Mesendoderm (in vitro differentiated cells): ENCODE results near the gene PTK6.

Experiments
- DNase-seq: peaks from one replicate; pipeline ENCODE4 v3.0.0; 2013
- H2AK5ac ChIP-seq: 2 replicates; pipeline ENCODE4 v1.6.1; 2013; ENCODE audit warnings: low read length, inconsistent platforms
- H2BK120ac ChIP-seq: 2 replicates; pipeline ENCODE4 v1.6.1; 2013; ENCODE audit warnings: low read depth, mild to moderate bottlenecking, low read length, moderate library complexity, mixed read lengths
- H2BK15ac ChIP-seq: replicated peaks from 2 replicates; pipeline ENCODE4 v1.6.1; 2013; ENCODE audit warnings: low read depth, mild to moderate bottlenecking, moderate library complexity
- H2BK5ac ChIP-seq: 2 replicates; pipeline ENCODE4 v1.6.1; 2013; ENCODE audit warnings: low read length, inconsistent platforms
- H3K18ac ChIP-seq: 2 replicates; pipeline ENCODE4 v1.6.1; 2013; ENCODE audit warnings: mild to moderate bottlenecking, low read length, mixed read lengths
- H3K23ac ChIP-seq: one replicate; pipeline ENCODE4 v1.6.1; 2013; ENCODE audit warnings: low read length
- H3K27ac ChIP-seq: 2 replicates; pipeline ENCODE4 v1.5.1; 2013; ENCODE audit warnings: low read depth, mild to moderate bottlenecking, inconsistent platforms, low read length, moderate library complexity
- H3K27me3 ChIP-seq: 2 replicates; pipeline ENCODE4 v1.6.1; 2013; ENCODE audit warnings: low read length, control low read depth, mild to moderate bottlenecking, inconsistent platforms; ENCODE audit not compliant: insufficient read depth, poor library complexity
- H3K36me3 ChIP-seq: 2 replicates; pipeline ENCODE4 v1.6.1; 2013; ENCODE audit warnings: low read length, inconsistent platforms; ENCODE audit not compliant: control insufficient read depth, insufficient read depth
- H3K4ac ChIP-seq: one replicate; pipeline ENCODE4 v1.6.1; 2013; ENCODE audit warnings: low read depth, mild to moderate bottlenecking, low read length, moderate library complexity
- H3K4me1 ChIP-seq: 2 replicates; pipeline ENCODE4 v1.6.1; 2013; ENCODE audit warnings: low read depth, low read length, inconsistent platforms; ENCODE audit not compliant: control insufficient read depth
- H3K4me2 ChIP-seq: 2 replicates; pipeline ENCODE4 v1.6.1; 2013; ENCODE audit warnings: low read length
- H3K4me3 ChIP-seq: 2 replicates; pipeline ENCODE4 v1.5.1; 2013; ENCODE audit warnings: mild to moderate bottlenecking, low read length
- H3K56ac ChIP-seq: one replicate; pipeline ENCODE4 v1.6.1; 2013; ENCODE audit warnings: low read length
- H3K79me1 ChIP-seq: 2 replicates; pipeline ENCODE4 v1.6.1; 2013; ENCODE audit warnings: low read length, inconsistent platforms
- H3K79me2 ChIP-seq: 2 replicates; pipeline ENCODE4 v1.6.1; 2013; ENCODE audit warnings: mild to moderate bottlenecking, low read length; ENCODE audit not compliant: control insufficient read depth, insufficient read depth
- H3K9ac ChIP-seq: 2 replicates; pipeline ENCODE4 v1.6.1; 2013; ENCODE audit warnings: low read length, inconsistent platforms
- H4K5ac ChIP-seq: one replicate; pipeline ENCODE4 v1.6.1; 2013; ENCODE audit warnings: low read length
- H4K8ac ChIP-seq: one replicate; pipeline ENCODE4 v1.6.1; 2013; ENCODE audit warnings: low read depth, mild to moderate bottlenecking, control low read depth, low read length, moderate library complexity
- WGBS: extraction: QIAGEN DNeasy Blood & Tissue Kit; methylation state at CpG from one replicate; pipeline ENCODE4 v1.1.7; 2013; ENCODE audit warnings: low lambda C conversion rate, missing lambda C conversion rate; ENCODE audit not compliant: insufficient coverage; ENCODE audit errors: extremely low coverage; 5-methylcytosine and 5-hydroxymethylcytosine counted together

Gene PTK6

GRCh38 chr20:63494084-63494419, 43.1 kb downstream of the PTK6 start:
- Histone ChIP-seq H2BK15ac (no peak overlapping the region), H4K8ac (no peak overlapping the region), H3K79me1 (no peaks in the 10 kb centered on the region), H3K9ac (no peak overlapping the region), H3K27me3 (peaks cover 4% of the 10 kb centered on the region), H3K18ac (no peak overlapping the region), H3K4ac (no peak overlapping the region), H2AK5ac (no peak overlapping the region), H4K5ac (no peak overlapping the region), H3K23ac (no peak overlapping the region), H3K4me2 (no peak overlapping the region), H3K79me2 (no peaks in the 10 kb centered on the region), H3K36me3 (no peaks in the 10 kb centered on the region), H3K4me1 (no peaks in the 10 kb centered on the region), H3K27ac (no peak overlapping the region), H3K56ac (no peak overlapping the region), H2BK120ac (no peak overlapping the region), H2BK5ac (no peak overlapping the region), H3K4me3 (no peak overlapping the region)
- no CpG with 5 or more reads among the region's 7 CpGs for WGBS
- no peak for DNase-seq

GRCh38 chr20:63493563-63494020, 43.6 kb downstream of the PTK6 start:
- no peak overlapping the region for H3K56ac ChIP-seq
- H4K8ac ChIP-seq = no peak overlapping the region
- H3K23ac ChIP-seq = no peak overlapping the region
- WGBS = no CpG with 5 or more reads among the region's 13 CpGs
- no peak overlapping the region for H3K27ac ChIP-seq
- peaks cover 8% of the 10 kb centered on the region for H3K27me3 ChIP-seq
- no peaks in the 10 kb centered on the region for H3K4me1 ChIP-seq
- no peak overlapping the region for H2BK120ac ChIP-seq
- no peak for DNase-seq
- no peaks in the 10 kb centered on the region for H3K79me2 ChIP-seq
- no peaks in the 10 kb centered on the region for H3K79me1 ChIP-seq
- H3K4me3 ChIP-seq = no peak overlapping the region
- H3K18ac ChIP-seq = no peak overlapping the region
- no peak overlapping the region for H2BK5ac ChIP-seq
- no peak overlapping the region for H3K4me2 ChIP-seq
- no peak overlapping the region for H3K4ac ChIP-seq
- H3K9ac ChIP-seq = no peak overlapping the region
- no peaks in the 10 kb centered on the region for H3K36me3 ChIP-seq
- no peak overlapping the region for H2AK5ac ChIP-seq
- no peak overlapping the region for H4K5ac ChIP-seq
- H2BK15ac ChIP-seq = no peak overlapping the region

GRCh38 chr20:63492982-63493381, 44.2 kb downstream of the PTK6 start:
- no peaks in the 10 kb centered on the region for H3K79me1 ChIP-seq
- H3K27me3 ChIP-seq = peaks cover 8% of the 10 kb centered on the region
- no peak overlapping the region for H3K9ac ChIP-seq
- WGBS = no CpG with 5 or more reads among the region's 14 CpGs
- no peak overlapping the region for H3K4me3 ChIP-seq
- no peak overlapping the region for H3K56ac ChIP-seq
- no peak overlapping the region for H2AK5ac ChIP-seq
- H3K18ac ChIP-seq = no peak overlapping the region
- H2BK5ac ChIP-seq = no peak overlapping the region
- H3K79me2 ChIP-seq = no peaks in the 10 kb centered on the region
- no peak overlapping the region for H3K23ac ChIP-seq
- H3K4me2 ChIP-seq = no peak overlapping the region
- no peak overlapping the region for H2BK120ac ChIP-seq
- no peaks in the 10 kb centered on the region for H3K36me3 ChIP-seq
- H3K27ac ChIP-seq = no peak overlapping the region
- H2BK15ac ChIP-seq = no peak overlapping the region
- H3K4me1 ChIP-seq = no peaks in the 10 kb centered on the region
- no peak overlapping the region for H4K5ac ChIP-seq
- no peak for DNase-seq
- H4K8ac ChIP-seq = no peak overlapping the region
- no peak overlapping the region for H3K4ac ChIP-seq

- no peak overlapping the region for H3K23ac ChIP-seq
- no peak overlapping the region for H3K4me2 ChIP-seq
- no peak overlapping the region for H3K4me3 ChIP-seq
- H3K9ac ChIP-seq = no peak overlapping the region
- peaks cover 8% of the 10 kb centered on the region for H3K27me3 ChIP-seq
- no peak overlapping the region for H4K8ac ChIP-seq
- no peak overlapping the region for H3K27ac ChIP-seq
- DNase-seq = no peak
- H3K18ac ChIP-seq = no peak overlapping the region
- H4K5ac ChIP-seq = no peak overlapping the region
- no peak overlapping the region for H3K4ac ChIP-seq
- H3K56ac ChIP-seq = no peak overlapping the region
- H3K36me3 ChIP-seq = no peaks in the 10 kb centered on the region
- H2BK5ac ChIP-seq = no peak overlapping the region
- no peaks in the 10 kb centered on the region for H3K4me1 ChIP-seq
- H3K79me2 ChIP-seq = no peaks in the 10 kb centered on the region
- no peak overlapping the region for H2BK120ac ChIP-seq
- no CpG with 5 or more reads among the region's 2 CpGs for WGBS
- no peaks in the 10 kb centered on the region for H3K79me1 ChIP-seq
- H2BK15ac ChIP-seq = no peak overlapping the region
- H2AK5ac ChIP-seq = no peak overlapping the region
These were observed 44.7 kb downstream of the PTK6 start for GRCh38 chr20:63492518-63492917.

- no peak overlapping the region for H3K4me3 ChIP-seq
- no peaks in the 10 kb centered on the region for H3K79me2 ChIP-seq
- no peak overlapping the region for H4K5ac ChIP-seq
- H2BK120ac ChIP-seq = no peak overlapping the region
- no peaks in the 10 kb centered on the region for H3K4me1 ChIP-seq
- H4K8ac ChIP-seq = no peak overlapping the region
- no peak overlapping the region for H3K4me2 ChIP-seq
- H3K27ac ChIP-seq = no peak overlapping the region
- no peak for DNase-seq
- H3K79me1 ChIP-seq = no peaks in the 10 kb centered on the region
- peaks cover 8% of the 10 kb centered on the region for H3K27me3 ChIP-seq
- no peaks in the 10 kb centered on the region for H3K36me3 ChIP-seq
- no peak overlapping the region for H3K56ac ChIP-seq
- H3K9ac ChIP-seq = no peak overlapping the region
- H3K18ac ChIP-seq = no peak overlapping the region
- H3K23ac ChIP-seq = no peak overlapping the region
- H2AK5ac ChIP-seq = no peak overlapping the region
- H2BK5ac ChIP-seq = no peak overlapping the region
- WGBS = 100% methylated on average over 1 of the region's 4 CpGs
- no peak overlapping the region for H3K4ac ChIP-seq
- H2BK15ac ChIP-seq = no peak overlapping the region
These were observed 45.4 kb downstream of the PTK6 start for GRCh38 chr20:63491635-63492230.

- Histone ChIP-seq H3K4me3 (no peak overlapping the region), H3K56ac (no peak overlapping the region), H2BK15ac (no peak overlapping the region), H3K27me3 (peaks cover 8% of the 10 kb centered on the region), H3K36me3 (no peaks in the 10 kb centered on the region), H2BK120ac (no peak overlapping the region), H3K79me2 (no peaks in the 10 kb centered on the region), H3K4me2 (no peak overlapping the region), H4K5ac (no peak overlapping the region), H3K4me1 (no peaks in the 10 kb centered on the region), H2BK5ac (no peak overlapping the region), H3K79me1 (no peaks in the 10 kb centered on the region), H3K23ac (no peak overlapping the region), H3K9ac (no peak overlapping the region), H3K4ac (no peak overlapping the region), H2AK5ac (no peak overlapping the region), H4K8ac (no peak overlapping the region), H3K27ac (no peak overlapping the region), H3K18ac (no peak overlapping the region)
- WGBS = no CpG with 5 or more reads among the region's 4 CpGs
- no peak for DNase-seq
These were observed 46.1 kb downstream of the PTK6 start for GRCh38 chr20:63491078-63491477.
